OCI-LY1 (cell line): ENCODE data around the gene LIMA1.

Source experiments
- H2AFZ ChIP-seq: fragments of 200-600 bp; sonication (generic), shearing (Covaris generic); 2 replicates; pipeline ENCODE4 v1.6.0; 2014; ENCODE audit warnings: antibody characterized with exemption, mild to moderate bottlenecking, low read length
- H3F3A ChIP-seq: fragments of 200-600 bp; sonication (generic), shearing (Covaris generic); 2 replicates; pipeline ENCODE4 v1.6.0; 2014; ENCODE audit warnings: mild to moderate bottlenecking, antibody characterized with exemption, low read length, moderate library complexity; ENCODE audit not compliant: insufficient read depth
- H3K27ac ChIP-seq: fragments of 200-600 bp; sonication (generic); 2 replicates; pipeline ENCODE4 v1.5.1; 2014; ENCODE audit warnings: low read length, mixed run types, mild to moderate bottlenecking, low read depth; ENCODE audit not compliant: poor library complexity, severe bottlenecking
- H3K27me3 ChIP-seq: fragments of 200-600 bp; sonication (generic); 2 replicates; pipeline ENCODE4 v1.6.0; 2014; ENCODE audit warnings: antibody characterized with exemption, mild to moderate bottlenecking, low read length, moderate library complexity; ENCODE audit not compliant: insufficient read depth
- H3K36me3 ChIP-seq: fragments of 200-600 bp; sonication (generic); 2 replicates; pipeline ENCODE4 v1.6.1; 2014; ENCODE audit warnings: mild to moderate bottlenecking, antibody characterized with exemption, low read length, moderate library complexity, mixed read lengths; ENCODE audit not compliant: insufficient read depth
- H3K4me1 ChIP-seq: fragments of 200-600 bp; sonication (generic); 2 replicates; pipeline ENCODE4 v1.5.1; 2014; ENCODE audit warnings: mild to moderate bottlenecking, low read length, moderate library complexity; ENCODE audit not compliant: insufficient read depth, severe bottlenecking
- H3K4me2 ChIP-seq: fragments of 200-600 bp; sonication (generic), shearing (Covaris generic); 2 replicates; pipeline ENCODE4 v1.6.1; 2014; ENCODE audit warnings: low read length
- H3K4me3 ChIP-seq: fragments of 200-600 bp; sonication (generic); 2 replicates; pipeline ENCODE4 v1.5.1; 2014; ENCODE audit warnings: low read length, low read depth, mild to moderate bottlenecking, mixed read lengths; ENCODE audit not compliant: poor library complexity, severe bottlenecking
- H3K79me2 ChIP-seq: fragments of 200-600 bp; shearing (Covaris generic); 2 replicates; pipeline ENCODE4 v1.6.1; 2016; ENCODE audit warnings: mixed run types, low read length, mixed read lengths; ENCODE audit not compliant: insufficient read depth
- H3K9ac ChIP-seq: fragments of 200-600 bp; sonication (generic), shearing (Covaris generic); 2 replicates; pipeline ENCODE4 v1.6.1; 2014; ENCODE audit warnings: mild to moderate bottlenecking, low read length, mixed read lengths
- H3K9me2 ChIP-seq: fragments of 200-600 bp; sonication (generic), shearing (Covaris generic); 2 replicates; pipeline ENCODE4 v1.6.1; 2014; ENCODE audit warnings: low read depth, mild to moderate bottlenecking, low read length, mixed read lengths
- H3K9me3 ChIP-seq: fragments of 200-600 bp; shearing (Covaris generic); 2 replicates; pipeline ENCODE4 v1.6.1; 2014; ENCODE audit warnings: low read length, mixed read lengths
- H4K20me1 ChIP-seq: fragments of 200-600 bp; sonication (generic), shearing (Covaris generic); 2 replicates; pipeline ENCODE4 v1.6.0; 2016; ENCODE audit warnings: mild to moderate bottlenecking, low read length; ENCODE audit not compliant: insufficient read depth
- CTCF ChIP-seq: fragments of 200-600 bp; sonication (generic), shearing (Covaris generic); IDR thresholded peaks from 2 replicates; pipeline ENCODE4 v1.5.1; 2017; ENCODE audit warnings: mild to moderate bottlenecking, antibody characterized with exemption, low read length, moderate library complexity, mixed read lengths
- EZH2 ChIP-seq: fragments of 200-600 bp; sonication (generic), shearing (Covaris generic); IDR thresholded peaks from 2 replicates; pipeline ENCODE4 v1.8.0; 2017; ENCODE audit warnings: borderline replicate concordance, mixed run types, mild to moderate bottlenecking, antibody characterized with exemption, low read length, moderate library complexity, mixed read lengths

LIMA1 gene

GRCh38 chr12:50252977-50253602 lies 30.2 kb downstream of the LIMA1 start:
- Histone ChIP-seq H3K79me2 (no peaks in the 10 kb centered on the region), H3K4me3 (no peak overlapping the region), H3K4me2 (no peak overlapping the region), H3K9me2 (no peaks in the 10 kb centered on the region), H3K27ac (no peak overlapping the region), H4K20me1 (no peaks in the 10 kb centered on the region), H3F3A (no peaks in the 10 kb centered on the region), H3K9ac (no peak overlapping the region), H3K9me3 (no peaks in the 10 kb centered on the region), H3K36me3 (no peaks in the 10 kb centered on the region), H3K27me3 (0 out of 2 replicates have a peak, but pooled peaks cover 4% of the 10 kb centered on the region), H3K4me1 (no peaks in the 10 kb centered on the region), H2AFZ (no peak overlapping the region)
- TF ChIP-seq EZH2 (no peak), CTCF (no peak)

GRCh38 chr12:50251619-50252252 lies 31.6 kb downstream of the LIMA1 start:
- Histone ChIP-seq H3K36me3 (no peaks in the 10 kb centered on the region), H3K9me3 (no peaks in the 10 kb centered on the region), H3K4me2 (no peak overlapping the region), H3K9me2 (no peaks in the 10 kb centered on the region), H3K27ac (no peak overlapping the region), H3K79me2 (no peaks in the 10 kb centered on the region), H3K4me1 (no peaks in the 10 kb centered on the region), H3F3A (no peaks in the 10 kb centered on the region), H3K4me3 (no peak overlapping the region), H3K9ac (no peak overlapping the region), H3K27me3 (0 out of 2 replicates have a peak, but pooled peaks cover 4% of the 10 kb centered on the region), H4K20me1 (no peaks in the 10 kb centered on the region), H2AFZ (no peak overlapping the region)
- TF ChIP-seq CTCF (no peak), EZH2 (no peak)

GRCh38 chr12:50249464-50250182 lies 33.7 kb downstream of the LIMA1 start:
- no peak overlapping the region for H3K9ac ChIP-seq
- TF ChIP-seq CTCF, result no peak
- H3K27me3 ChIP-seq, result 0 out of 2 replicates have a peak, but pooled peaks cover 4% of the 10 kb centered on the region

More at GRCh38 chr12:50249464-50250182, 33.7 kb downstream of the LIMA1 start:
- no peaks in the 10 kb centered on the region for H3K4me1 ChIP-seq
- H3K79me2 ChIP-seq, result no peaks in the 10 kb centered on the region
- H3K4me3 ChIP-seq, result no peak overlapping the region
- no peak overlapping the region for H2AFZ ChIP-seq
- no peaks in the 10 kb centered on the region for H3K36me3 ChIP-seq
- H4K20me1 ChIP-seq, result no peaks in the 10 kb centered on the region
- H3F3A ChIP-seq, result no peaks in the 10 kb centered on the region
- no peaks in the 10 kb centered on the region for H3K9me2 ChIP-seq
- H3K9me3 ChIP-seq, result no peaks in the 10 kb centered on the region
- no peak overlapping the region for H3K27ac ChIP-seq
- H3K4me2 ChIP-seq, result no peak overlapping the region
